Measurements from ENCODE around the gene PNPLA2. TPM values are rescaled to one million over a fixed set of nuclear protein-coding genes. Genes with fewer than 3 reads are reported as not detected.

The PNPLA2 gene
- total and polyA plus RNA-seq, 2 donors from 2014 or later = 67.9 to 173 TPM

DNA sequence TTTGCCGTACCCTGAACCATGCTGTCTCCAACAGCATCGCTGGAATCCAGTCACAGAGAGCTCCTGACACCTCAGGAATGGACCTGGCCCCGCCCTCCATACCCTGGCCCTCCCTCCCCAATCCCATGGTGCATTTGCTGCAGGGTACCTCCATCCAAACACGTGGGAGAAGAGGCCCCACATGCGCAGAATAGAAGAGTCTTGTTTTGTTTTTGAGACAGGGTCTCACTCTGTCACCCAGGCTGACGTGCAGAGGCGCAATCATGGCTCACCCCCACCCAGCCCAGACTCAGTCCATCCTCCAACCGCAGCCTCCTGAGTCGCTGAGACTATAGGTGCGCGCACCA lies 2.3 kb upstream of the PNPLA2 start:
- Histone ChIP-seq H3K9me3 (ENCODE audit: control insufficient read depth in 2 of 3, insufficient read depth in 1 of 3, low read length in 3 of 3) (no peaks in the 10 kb centered on the region), H3K9ac (ENCODE audit: low read length in 3 of 3) (no peak overlapping the region), H3K27ac (ENCODE audit: low read depth in 2 of 2, low read length in 2 of 2) (no peak overlapping the region), H3K4me1 (ENCODE audit: control insufficient read depth in 2 of 3, insufficient read depth in 2 of 3, low read depth in 1 of 3, low read length in 3 of 3) (peaks cover 0 to 20% (median 15%) of the 10 kb centered on the region in 3 donors), H3K4me3 (ENCODE audit: low read length in 3 of 3) (no peak overlapping the region), H3K27me3 (ENCODE audit: control insufficient read depth, insufficient read depth, low read length) (no peaks in the 10 kb centered on the region), H3K36me3 (ENCODE audit: control insufficient read depth in 2 of 3, insufficient read depth in 3 of 3, low read length in 3 of 3) (peaks cover 6 to 14% (median 10%) of the 10 kb centered on the region in 3 donors)
- FAIRE-seq (no peak), DNase-seq (no peak)
- intact Hi-C loops (cut with DNase I) = no loop called here
- no peak for TF ChIP-seq CTCF (IDR thresholded peaks at IDR 0.05; ENCODE audit: borderline replicate concordance, extremely low read depth, insufficient read depth)

DNA sequence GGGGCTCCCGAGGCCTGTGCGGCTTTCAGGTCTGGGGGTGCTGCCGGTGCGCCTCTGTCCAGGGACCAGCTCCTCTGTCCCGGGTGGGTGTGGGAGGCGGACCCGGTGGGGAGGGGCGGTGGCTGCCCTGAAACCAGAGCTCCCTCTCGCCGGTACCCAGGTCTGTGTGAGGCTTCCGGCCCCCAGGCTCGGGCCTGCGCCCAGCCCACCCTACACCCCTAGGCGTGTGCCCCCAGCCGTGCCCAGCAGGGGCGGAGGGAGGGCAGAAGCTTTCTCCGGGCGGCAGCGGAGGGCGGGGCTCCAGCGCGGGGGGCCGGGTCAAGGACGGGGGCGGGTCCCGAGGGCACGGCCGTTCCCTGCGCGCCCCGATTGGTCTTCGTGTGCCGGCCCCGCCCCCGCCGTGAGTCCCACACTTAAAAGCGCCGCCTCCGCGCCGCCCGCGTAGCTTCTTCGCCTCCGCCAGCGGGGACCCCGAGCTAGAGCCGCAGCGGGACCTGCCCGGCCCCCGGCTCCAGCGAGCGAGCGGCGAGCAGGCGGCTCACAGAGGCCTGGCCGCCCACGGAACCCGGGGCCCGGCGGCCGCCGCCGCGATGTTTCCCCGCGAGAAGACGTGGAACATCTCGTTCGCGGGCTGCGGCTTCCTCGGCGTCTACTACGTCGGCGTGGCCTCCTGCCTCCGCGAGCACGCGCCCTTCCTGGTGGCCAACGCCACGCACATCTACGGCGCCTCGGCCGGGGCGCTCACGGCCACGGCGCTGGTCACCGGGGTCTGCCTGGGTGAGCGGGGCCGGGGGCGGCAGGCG lies 616 bp downstream of the PNPLA2 start:
- TF ChIP-seq CTCF (IDR thresholded peaks at IDR 0.05; ENCODE audit: borderline replicate concordance, extremely low read depth, insufficient read depth) = no peak
- Histone ChIP-seq H3K36me3 (ENCODE audit: control insufficient read depth in 2 of 3, insufficient read depth in 3 of 3, low read length in 3 of 3) (peaks cover 0 to 4% (median 0%) of the 10 kb centered on the region in 3 donors), H3K4me3 (ENCODE audit: low read length in 3 of 3) (peak overlapping the region; percentile 33 to 84 (median 52)), H3K27ac (ENCODE audit: low read depth in 2 of 2, low read length in 2 of 2) (peak overlapping the region; percentile 91 to 92), H3K9me3 (ENCODE audit: control insufficient read depth in 2 of 3, insufficient read depth in 1 of 3, low read length in 3 of 3) (no peaks in the 10 kb centered on the region), H3K9ac (ENCODE audit: low read length in 3 of 3) (peak overlapping the region in 2 of 3 donors; percentile 29 to 82), H3K4me1 (ENCODE audit: control insufficient read depth in 2 of 3, insufficient read depth in 2 of 3, low read depth in 1 of 3, low read length in 3 of 3) (peaks cover 0 to 26% (median 22%) of the 10 kb centered on the region in 3 donors), H3K27me3 (ENCODE audit: control insufficient read depth, insufficient read depth, low read length) (no peaks in the 10 kb centered on the region)
- DNase-seq = peak; percentile 91 to 98 (median 95)
- FAIRE-seq = no peak
- intact Hi-C loops (cut with DNase I) = no loop called here

- FAIRE-seq = no peak
- no peaks in the 10 kb centered on the region for H3K27me3 ChIP-seq (ENCODE audit: control insufficient read depth, insufficient read depth, low read length)
- no peak for TF ChIP-seq CTCF (IDR thresholded peaks at IDR 0.05; ENCODE audit: borderline replicate concordance, extremely low read depth, insufficient read depth)
- peak overlapping the region; percentile 91 to 92 for H3K27ac ChIP-seq (ENCODE audit: low read depth in 2 of 2, low read length in 2 of 2)
- H3K36me3 ChIP-seq (ENCODE audit: control insufficient read depth in 2 of 3, insufficient read depth in 3 of 3, low read length in 3 of 3) = peaks cover 0 to 4% (median 0%) of the 10 kb centered on the region in 3 donors
- H3K9me3 ChIP-seq (ENCODE audit: control insufficient read depth in 2 of 3, insufficient read depth in 1 of 3, low read length in 3 of 3) = no peaks in the 10 kb centered on the region
- H3K4me3 ChIP-seq (ENCODE audit: low read length in 3 of 3) = peak overlapping the region; percentile 46 to 84 (median 78)
- peak; percentile 85 to 97 (median 92) for DNase-seq
- H3K9ac ChIP-seq (ENCODE audit: low read length in 3 of 3) = peak overlapping the region; percentile 16 to 82 (median 20)
- intact Hi-C loops (cut with DNase I) = no loop called here
- H3K4me1 ChIP-seq (ENCODE audit: control insufficient read depth in 2 of 3, insufficient read depth in 2 of 3, low read depth in 1 of 3, low read length in 3 of 3) = peaks cover 0 to 26% (median 22%) of the 10 kb centered on the region in 3 donors
Measured at GRCh38 chr11:819943-820649, 1.4 kb downstream of the PNPLA2 start.

Data from kidney (tissue), 14 donors.